ENCODE results near the gene TMEM253.

GRCh38 chr14:21055432-21056117 is 45.3 kb upstream of the TMEM253 start:
- TF ChIP-seq CTCF (IDR thresholded peaks at IDR 0.05 in 8 of 11, conservative IDR thresholded peaks at IDR 0.05 in 3 of 11) (no peak), POLR2A (IDR thresholded peaks at IDR 0.05) (no peak), POLR2AphosphoS5 (IDR thresholded peaks at IDR 0.05) (no peak)

Measured in spleen (tissue), 7 donors.